HEK293T (cell line): ENCODE measurements around the gene BSN.

Experiments used
- FOXA1 ChIP-seq: fragments of 450-650 bp; IDR thresholded peaks from 2 replicates; pipeline ENCODE4 v1.6.1; 2016; ENCODE audit warnings: mild to moderate bottlenecking
- FOXM1 ChIP-seq: fragments of 450-650 bp; IDR thresholded peaks from 2 replicates; pipeline ENCODE4 v1.6.1; 2017; ENCODE audit warnings: mild to moderate bottlenecking, borderline replicate concordance
- L3MBTL2 ChIP-seq: fragments of 450-650 bp; conservative IDR thresholded peaks from 2 replicates; pipeline ENCODE4 v1.6.1; 2016; ENCODE audit warnings: mild to moderate bottlenecking

DNA sequence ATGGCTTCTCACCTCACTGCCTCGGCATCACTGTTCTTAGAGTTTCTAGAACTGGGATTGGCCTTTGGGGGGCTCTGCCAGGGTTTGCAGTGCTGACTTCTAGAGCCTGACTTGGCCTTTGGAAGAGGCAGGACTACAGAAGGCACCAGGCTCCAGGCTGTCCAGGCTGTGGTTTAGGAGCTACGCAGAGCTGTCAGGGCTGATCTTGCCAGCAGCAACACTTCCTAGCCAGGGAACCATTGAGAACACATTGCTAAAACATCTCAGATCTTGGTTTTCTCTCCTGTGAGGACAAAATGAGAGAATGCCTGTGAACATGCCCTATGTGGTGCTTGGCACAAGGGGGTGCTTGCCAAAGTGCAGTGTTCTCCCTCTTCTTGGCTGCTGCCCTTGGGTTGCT lies 85.3 kb downstream of the BSN start:
- TF ChIP-seq FOXM1 (no peak), FOXA1 (no peak), L3MBTL2 (no peak)
